Suprapubic skin (tissue), 3 donors: ENCODE results near the gene CRYBA1.

Source experiments
- CTCF ChIP-seq, 2 donors: fragments of 200-600 bp in 1 of 2; fragments of 450-650 bp in 1 of 2; sonication (generic) in 1 of 2; IDR thresholded peaks; one replicate each; pipeline ENCODE4 v1.5.1; 2016 to 2019; ENCODE audit warnings: antibody characterized with exemption in 2 of 2, mild to moderate bottlenecking in 1 of 2, moderate library complexity in 1 of 2
- EP300 ChIP-seq: sonication (generic); formaldehyde crosslinking; IDR thresholded peaks from one replicate; pipeline ENCODE4 v1.6.1; 2017; ENCODE audit warnings: antibody characterized with exemption
- POLR2A ChIP-seq, 2 donors: fragments of 450-650 bp; IDR thresholded peaks; one replicate each; pipeline ENCODE4 v1.6.1; 2017; ENCODE audit warnings: antibody characterized with exemption in 2 of 2, mild to moderate bottlenecking in 2 of 2, moderate library complexity in 2 of 2

GRCh38 chr17:29256735-29257466 is 10.2 kb downstream of the CRYBA1 start:
- TF ChIP-seq CTCF (IDR thresholded peaks at IDR 0.05) (no peak), POLR2A (IDR thresholded peaks at IDR 0.05) (no peak), EP300 (no peak)
